Neural cell (in vitro differentiated cells): Measurements from ENCODE around the gene AKAP10. TPM values are rescaled to one million over a fixed set of nuclear protein-coding genes. Genes with fewer than 3 reads are reported as not detected.

Source experiments
- H2AFZ ChIP-seq: fragments of 200-600, 300-800 bp; sonication (generic), shearing (Covaris generic); 2 replicates; pipeline ENCODE4 v1.6.0; 2014; ENCODE audit warnings: low read depth, mild to moderate bottlenecking, antibody characterized with exemption, low read length, moderate library complexity
- H3F3A ChIP-seq: fragments of 200-600 bp; shearing (Covaris generic); 2 replicates; pipeline ENCODE4 v1.6.1; 2016; ENCODE audit warnings: mild to moderate bottlenecking, moderate library complexity, mixed read lengths, antibody characterized with exemption, low read length; ENCODE audit not compliant: insufficient read depth, poor library complexity, severe bottlenecking
- H3K27ac ChIP-seq: fragments of 200-600, 300-800 bp; sonication (generic), shearing (Covaris generic); 2 replicates; pipeline ENCODE4 v1.5.1; 2014; ENCODE audit warnings: mild to moderate bottlenecking, low read length, moderate library complexity
- H3K27me3 ChIP-seq: fragments of 300-800, 200-600 bp; sonication (generic), shearing (Covaris generic); 2 replicates; pipeline ENCODE4 v1.6.0; 2014; ENCODE audit warnings: mild to moderate bottlenecking, low read depth, low read length, moderate library complexity; ENCODE audit not compliant: insufficient read depth
- H3K36me3 ChIP-seq: fragments of 300-800, 200-600 bp; sonication (generic), shearing (Covaris generic); 2 replicates; pipeline ENCODE4 v1.5.1; 2014; ENCODE audit warnings: mild to moderate bottlenecking, antibody characterized with exemption, low read length, moderate library complexity; ENCODE audit not compliant: insufficient read depth
- H3K4me2 ChIP-seq: fragments of 300-800, 200-600 bp; sonication (generic), shearing (Covaris generic); 2 replicates; pipeline ENCODE4 v1.6.0; 2014; ENCODE audit warnings: mild to moderate bottlenecking, low read length
- H3K4me3 ChIP-seq: fragments of 300-800, 200-600 bp; sonication (generic), shearing (Covaris generic); 2 replicates; pipeline ENCODE4 v1.5.1; 2014; ENCODE audit warnings: mild to moderate bottlenecking, low read length, moderate library complexity
- H3K79me2 ChIP-seq: fragments of 200-600 bp; shearing (Covaris generic); replicated peaks from 2 replicates; pipeline ENCODE4 v1.6.0; 2014; ENCODE audit warnings: mild to moderate bottlenecking, low read length, moderate library complexity; ENCODE audit not compliant: insufficient read depth
- H3K9ac ChIP-seq: fragments of 300-800, 200-600 bp; sonication (generic), shearing (Covaris generic); 2 replicates; pipeline ENCODE4 v1.6.1; 2016; ENCODE audit warnings: mild to moderate bottlenecking, low read length, mixed read lengths
- H3K9me2 ChIP-seq: fragments of 200-600 bp; shearing (Covaris generic); 2 replicates; pipeline ENCODE4 v1.6.1; 2016; ENCODE audit warnings: mild to moderate bottlenecking, low read length, mixed read lengths; ENCODE audit not compliant: insufficient read depth
- H3K9me3 ChIP-seq: fragments of 200-600, 300-800 bp; sonication (generic), shearing (Covaris generic); 2 replicates; pipeline ENCODE4 v1.6.1; 2016; ENCODE audit warnings: mild to moderate bottlenecking, mixed run types, low read length, moderate library complexity, mixed read lengths
- H4K20me1 ChIP-seq: fragments of 200-600 bp; shearing (Covaris generic); 2 replicates; pipeline ENCODE4 v1.6.1; 2016; ENCODE audit warnings: mild to moderate bottlenecking, mixed run types; ENCODE audit not compliant: insufficient read depth
- CTCF ChIP-seq: fragments of 450-650 bp; IDR thresholded peaks from 2 replicates; pipeline ENCODE4 v1.5.1; 2014; ENCODE audit warnings: antibody characterized with exemption, mild to moderate bottlenecking, moderate library complexity; ENCODE audit not compliant: poor library complexity, severe bottlenecking
- EP300 ChIP-seq: fragments of 450-650 bp; conservative IDR thresholded peaks from 2 replicates; pipeline ENCODE4 v1.6.1; 2014; ENCODE audit warnings: antibody characterized with exemption, mild to moderate bottlenecking, moderate library complexity; ENCODE audit not compliant: poor library complexity, severe bottlenecking
- EZH2 ChIP-seq: fragments of 200-600, 300-800 bp; shearing (Covaris generic), sonication (generic); IDR thresholded peaks from 2 replicates; pipeline ENCODE4 v1.6.1; 2014; ENCODE audit warnings: antibody characterized with exemption, low read length, borderline replicate concordance, mild to moderate bottlenecking; ENCODE audit not compliant: insufficient read depth, poor library complexity, severe bottlenecking
- MXI1 ChIP-seq: fragments of 450-650 bp; conservative IDR thresholded peaks from 2 replicates; pipeline ENCODE4 v1.6.1; 2014; ENCODE audit warnings: antibody characterized with exemption, mild to moderate bottlenecking; ENCODE audit not compliant: poor library complexity, severe bottlenecking
- POLR2AphosphoS5 ChIP-seq: IDR thresholded peaks from 2 replicates; pipeline ENCODE4 v1.6.1; 2012
- RAD21 ChIP-seq: fragments of 450-650 bp; conservative IDR thresholded peaks from 2 replicates; pipeline ENCODE4 v1.6.1; 2014; ENCODE audit warnings: antibody characterized with exemption, mild to moderate bottlenecking, moderate library complexity
- REST ChIP-seq: IDR thresholded peaks from 2 replicates; pipeline ENCODE4 v1.6.1; 2012; ENCODE audit warnings: borderline replicate concordance
- SMC3 ChIP-seq: fragments of 450-650 bp; conservative IDR thresholded peaks from 2 replicates; pipeline ENCODE4 v1.6.1; 2014; ENCODE audit warnings: antibody characterized with exemption, mild to moderate bottlenecking, moderate library complexity; ENCODE audit not compliant: poor library complexity
- TAF1 ChIP-seq: IDR thresholded peaks from 2 replicates; pipeline ENCODE4 v1.6.1; 2012; ENCODE audit warnings: low read depth
- polyA plus RNA-seq: library from polyadenylated mRNA; depleted of rRNA; stranded (reverse); fragments of >200 nt; gene quantifications from 2 replicates; pipeline ENCODE4 v1.2.3, GENCODE V29; 2014

The AKAP10 gene
- polyA plus RNA-seq, 1 donor from 2014 or later = 27.3 TPM

GRCh38 chr17:19991252-19991885 lies 13.7 kb upstream of the AKAP10 start:
- H3K27ac ChIP-seq = no peak overlapping the region
- H4K20me1 ChIP-seq = no peaks in the 10 kb centered on the region
- no peak overlapping the region for H3K4me3 ChIP-seq
- no peaks in the 10 kb centered on the region for H3K79me2 ChIP-seq
- H3K9me3 ChIP-seq = no peaks in the 10 kb centered on the region
- no peaks in the 10 kb centered on the region for H3K36me3 ChIP-seq
- no peaks in the 10 kb centered on the region for H3K27me3 ChIP-seq
- TF ChIP-seq REST = no peak
- TF ChIP-seq POLR2AphosphoS5 = no peak
- TF ChIP-seq EP300 = no peak
- TF ChIP-seq TAF1 = no peak
- TF ChIP-seq SMC3 = no peak
- TF ChIP-seq RAD21 = no peak
- no peak for TF ChIP-seq EZH2
- TF ChIP-seq MXI1 = no peak
- TF ChIP-seq CTCF = no peak
- no peak overlapping the region for H3K4me2 ChIP-seq
- no peaks in the 10 kb centered on the region for H3K9me2 ChIP-seq
- no peak overlapping the region for H3K9ac ChIP-seq
- H3F3A ChIP-seq = no peaks in the 10 kb centered on the region
- no peak overlapping the region for H2AFZ ChIP-seq

GRCh38 chr17:19987897-19988296 lies 10.3 kb upstream of the AKAP10 start:
- Histone ChIP-seq H3K4me3 (no peak overlapping the region), H3F3A (no peaks in the 10 kb centered on the region), H3K79me2 (no peaks in the 10 kb centered on the region), H3K27ac (no peak overlapping the region), H3K4me2 (no peak overlapping the region), H3K36me3 (no peaks in the 10 kb centered on the region), H3K27me3 (no peaks in the 10 kb centered on the region), H3K9ac (no peak overlapping the region), H3K9me3 (no peaks in the 10 kb centered on the region), H3K9me2 (no peaks in the 10 kb centered on the region), H2AFZ (no peak overlapping the region), H4K20me1 (no peaks in the 10 kb centered on the region)
- TF ChIP-seq EP300 (no peak), REST (no peak), RAD21 (no peak), CTCF (no peak), TAF1 (no peak), MXI1 (no peak), EZH2 (no peak), SMC3 (no peak), POLR2AphosphoS5 (no peak)
